Measurements from ENCODE around the gene SMAD3. TPM values are rescaled to one million over a fixed set of nuclear protein-coding genes. Genes with fewer than 3 reads are reported as not detected.

Gene SMAD3
- total and polyA plus RNA-seq, 2 of the 8 experiments (the other 6 are each of a cell fraction or from before 2014, with no cell fraction given): 10.1 to 12.4 TPM

DNA sequence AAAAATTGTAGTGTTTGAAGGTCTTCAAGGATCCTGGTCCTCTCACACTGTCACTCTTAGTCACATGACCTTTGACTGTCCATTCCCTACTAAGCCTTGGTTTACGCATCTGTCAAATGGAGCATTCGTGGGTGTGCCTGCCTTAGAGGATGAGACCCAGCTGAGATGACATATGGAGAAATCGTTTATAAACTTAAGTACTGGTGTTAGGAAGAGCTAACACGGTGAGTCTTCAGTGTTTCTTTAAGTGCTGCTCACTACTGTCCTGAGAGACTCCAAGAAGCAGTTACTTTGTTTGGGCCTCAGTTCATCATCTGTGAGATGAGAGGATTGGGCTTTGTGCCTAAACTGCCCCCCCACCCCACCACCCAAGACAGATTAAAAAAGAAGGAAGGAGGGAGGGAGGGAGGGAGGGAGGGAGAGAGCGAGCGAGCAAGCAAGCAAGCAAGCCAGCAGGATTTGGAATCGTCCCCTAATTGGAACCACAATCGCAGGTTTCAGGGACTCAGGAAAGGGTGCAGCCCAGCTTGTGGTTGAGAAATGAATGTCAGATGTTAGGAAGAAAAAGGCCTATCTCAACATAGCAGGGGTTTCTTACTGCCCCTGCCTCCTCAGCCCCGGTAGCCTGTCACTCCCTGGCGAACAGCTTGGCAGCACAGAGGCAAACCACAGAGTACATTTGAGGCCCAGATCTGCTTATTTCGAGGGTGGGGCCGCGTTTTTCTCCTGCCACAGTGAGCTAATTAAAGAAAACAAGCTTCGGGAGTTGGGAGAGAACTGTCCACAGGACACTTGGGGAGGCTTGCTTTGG lies 32.7 kb downstream of the SMAD3 start:
- no peak overlapping the region for H2AFZ ChIP-seq (ENCODE audit: low read length)
- H3K18ac ChIP-seq (ENCODE audit: extremely low read depth, low read length): no peak overlapping the region
- H4K20me1 ChIP-seq (replicated peaks in 1 of 2; ENCODE audit: control insufficient read depth in 1 of 2, insufficient read depth in 2 of 2, low read length in 2 of 2): no peaks in the 10 kb centered on the region
- peaks cover 12% of the 10 kb centered on the region for H3K79me1 ChIP-seq (ENCODE audit: low read depth, low read length)
- no peaks in the 10 kb centered on the region for H3K9me3 ChIP-seq (ENCODE audit: insufficient read depth in 2 of 2, low read depth in 1 of 2, low read length in 1 of 2)
- H3K27ac ChIP-seq (ENCODE audit: low read depth, low read length): no peak overlapping the region
- no peaks in the 10 kb centered on the region for H3K23me2 ChIP-seq (ENCODE audit: low read depth, low read length)
- no peak overlapping the region for H3K14ac ChIP-seq (ENCODE audit: insufficient read length)
- no peak overlapping the region for H3K9ac ChIP-seq (replicated peaks in 1 of 4; ENCODE audit: extremely low read depth in 1 of 4, low read depth in 3 of 4, low read length in 3 of 4)
- H4K5ac ChIP-seq (ENCODE audit: insufficient read length, low read depth, low read length): no peak overlapping the region
- H3K36me3 ChIP-seq (ENCODE audit: control insufficient read depth in 2 of 4, insufficient read depth in 4 of 4, low read length in 3 of 4): no peaks in the 10 kb centered on the region
- FAIRE-seq (no peak), DNase-seq (ENCODE audit: low read depth in 1 of 2, low spot score in 2 of 2) (no peak)
- CTCF ChIA-PET (ENCODE audit: partially characterized antibody): interaction anchor here (1.1 kb wide), 1 partner anchor 16 kb away, joined by 3 read pairs; no protein-coding TSS in a partner anchor
- H4K8ac ChIP-seq (ENCODE audit: extremely low read depth, insufficient read depth, low read length): no peak overlapping the region
- H2BK20ac ChIP-seq (ENCODE audit: low read length): peak overlapping the region; percentile 3; the same call in 1 of the 2 replicates
- H3K4me2 ChIP-seq (ENCODE audit: insufficient read depth in 1 of 2, low read depth in 2 of 2, low read length in 2 of 2): no peak overlapping the region
- H3K79me2 ChIP-seq (ENCODE audit: control insufficient read depth in 1 of 2, insufficient read depth in 2 of 2, low read length in 2 of 2): peaks cover 0 to 21% of the 10 kb centered on the region in 2 experiments; a peak in 1 of 4 replicates
- H2BK5ac ChIP-seq (ENCODE audit: low read depth, low read length): no peak overlapping the region
- H4K91ac ChIP-seq (replicated peaks; ENCODE audit: insufficient read length, low read length): no peak overlapping the region
- no peak overlapping the region for H3K23ac ChIP-seq (ENCODE audit: insufficient read length)
- 72% methylated on average over 11 of the region's 14 CpGs; no CpG with 5 or more reads in 1 of the 2 experiments for WGBS, 2 experiments (ENCODE audit: extremely low coverage in 1 of 2, insufficient coverage in 1 of 2, insufficient read length in 1 of 2, insufficient replicate concordance in 2 of 2, low coverage in 1 of 2, low lambda C conversion rate in 2 of 2, missing lambda C conversion rate in 1 of 2)
- H3K56ac ChIP-seq (replicated peaks; ENCODE audit: insufficient read length, low read depth, low read length): no peak overlapping the region
- H2BK120ac ChIP-seq (replicated peaks; ENCODE audit: low read depth, low read length): no peak overlapping the region
- H3K4me1 ChIP-seq (replicated peaks in 1 of 4; ENCODE audit: control insufficient read depth in 3 of 4, insufficient read depth in 4 of 4, low read length in 3 of 4): peaks cover 0 to 4% (median 1%) of the 10 kb centered on the region in 4 experiments; a peak in 4 of 7 replicates
- no peak for TF ChIP-seq KDM1A (IDR thresholded peaks at IDR 0.05; ENCODE audit: borderline replicate concordance, low read length)
- TF ChIP-seq TAF1 (IDR thresholded peaks at IDR 0.05; ENCODE audit: low read depth, low read length): no peak
- TF ChIP-seq, protein P1, sequence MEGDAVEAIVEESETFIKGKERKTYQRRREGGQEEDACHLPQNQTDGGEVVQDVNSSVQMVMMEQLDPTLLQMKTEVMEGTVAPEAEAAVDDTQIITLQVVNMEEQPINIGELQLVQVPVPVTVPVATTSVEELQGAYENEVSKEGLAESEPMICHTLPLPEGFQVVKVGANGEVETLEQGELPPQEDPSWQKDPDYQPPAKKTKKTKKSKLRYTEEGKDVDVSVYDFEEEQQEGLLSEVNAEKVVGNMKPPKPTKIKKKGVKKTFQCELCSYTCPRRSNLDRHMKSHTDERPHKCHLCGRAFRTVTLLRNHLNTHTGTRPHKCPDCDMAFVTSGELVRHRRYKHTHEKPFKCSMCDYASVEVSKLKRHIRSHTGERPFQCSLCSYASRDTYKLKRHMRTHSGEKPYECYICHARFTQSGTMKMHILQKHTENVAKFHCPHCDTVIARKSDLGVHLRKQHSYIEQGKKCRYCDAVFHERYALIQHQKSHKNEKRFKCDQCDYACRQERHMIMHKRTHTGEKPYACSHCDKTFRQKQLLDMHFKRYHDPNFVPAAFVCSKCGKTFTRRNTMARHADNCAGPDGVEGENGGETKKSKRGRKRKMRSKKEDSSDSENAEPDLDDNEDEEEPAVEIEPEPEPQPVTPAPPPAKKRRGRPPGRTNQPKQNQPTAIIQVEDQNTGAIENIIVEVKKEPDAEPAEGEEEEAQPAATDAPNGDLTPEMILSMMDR (IDR thresholded peaks at IDR 0.05; ENCODE audit: control extremely low read depth in 1 of 3, insufficient read depth in 1 of 3, low read depth in 1 of 3, low read length in 3 of 3): no peak
- no peak for TF ChIP-seq SIRT6 (IDR thresholded peaks at IDR 0.05; ENCODE audit: low read length)
- TF ChIP-seq EZH2 (IDR thresholded peaks at IDR 0.05; ENCODE audit: low read depth, low read length, severe bottlenecking): no peak
- no peak for TF ChIP-seq RFX5 (IDR thresholded peaks at IDR 0.05; ENCODE audit: borderline replicate concordance, low read depth, low read length)
- H3K27me3 ChIP-seq (replicated peaks in 1 of 4; ENCODE audit: control insufficient read depth in 3 of 4, extremely low read depth in 1 of 4, insufficient read depth in 3 of 4, low read length in 3 of 4): no peaks in the 10 kb centered on the region
- no peak overlapping the region for H3K4ac ChIP-seq (replicated peaks; ENCODE audit: insufficient read length, low read depth, low read length)
- H2BK15ac ChIP-seq (ENCODE audit: low read length): no peak overlapping the region
- H2BK12ac ChIP-seq (ENCODE audit: low read depth, low read length): no peak overlapping the region
- 0 out of 2 replicates have a peak overlapping the region, but pooled peaks have one; percentile 11 for H2AK5ac ChIP-seq (ENCODE audit: low read depth, low read length)
- POLR2A ChIA-PET (ENCODE audit: partially characterized antibody): interaction anchor here (0.8 kb wide), 1 partner anchor 10 kb away, joined by 3 read pairs; no protein-coding TSS in a partner anchor
- H3K4me3 ChIP-seq (ENCODE audit: extremely low read depth in 1 of 4, insufficient read depth in 2 of 4, low read depth in 3 of 4, low read length in 4 of 4): no peak overlapping the region

All from H1 (cell line).